Measurements from ENCODE around the gene TMEM185A.
"Not testable (repeated sequence)": the region's sequence is repeated elsewhere in the genome, so short reads cannot be mapped to it uniquely, and the experiment has no call there.

TMEM185A gene

DNA sequence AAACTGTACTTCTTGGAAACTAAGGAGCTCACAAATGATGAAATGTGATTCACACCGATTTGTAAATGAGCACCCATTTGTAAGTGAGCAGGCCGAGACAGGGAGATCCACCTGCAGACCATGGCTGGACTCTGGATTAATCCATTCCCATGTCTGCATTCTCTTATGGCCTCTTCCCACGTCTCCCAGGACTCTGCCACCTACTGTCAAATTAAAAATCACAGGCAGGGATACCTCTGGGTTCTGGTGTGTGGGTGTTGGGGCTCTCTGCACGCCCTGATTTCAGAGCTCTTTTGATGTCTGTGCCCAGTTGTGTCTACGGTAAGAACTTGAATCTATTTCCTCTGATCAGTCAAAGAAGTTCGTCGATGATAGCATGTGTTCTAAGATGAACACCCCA is 40.6 kb downstream of the TMEM185A start:
- not testable (repeated sequence) for H3K27me3 ChIP-seq (ENCODE audit: control insufficient read depth in 1 of 2, insufficient read depth in 2 of 2, low read length in 2 of 2); H3K9ac ChIP-seq (ENCODE audit: low read depth in 1 of 2, low read length in 2 of 2); H3K36me3 ChIP-seq (ENCODE audit: control insufficient read depth in 1 of 2, insufficient read depth in 2 of 2, low read length in 2 of 2); H3K27ac ChIP-seq (ENCODE audit: low read depth, low read length); H3K4me3 ChIP-seq (ENCODE audit: low read depth in 1 of 2, low read length in 2 of 2); H3K4me1 ChIP-seq (ENCODE audit: control insufficient read depth in 1 of 2, insufficient read depth in 2 of 2, low read length in 2 of 2); H3K9me3 ChIP-seq (ENCODE audit: control insufficient read depth in 1 of 2, low read length in 2 of 2)

DNA sequence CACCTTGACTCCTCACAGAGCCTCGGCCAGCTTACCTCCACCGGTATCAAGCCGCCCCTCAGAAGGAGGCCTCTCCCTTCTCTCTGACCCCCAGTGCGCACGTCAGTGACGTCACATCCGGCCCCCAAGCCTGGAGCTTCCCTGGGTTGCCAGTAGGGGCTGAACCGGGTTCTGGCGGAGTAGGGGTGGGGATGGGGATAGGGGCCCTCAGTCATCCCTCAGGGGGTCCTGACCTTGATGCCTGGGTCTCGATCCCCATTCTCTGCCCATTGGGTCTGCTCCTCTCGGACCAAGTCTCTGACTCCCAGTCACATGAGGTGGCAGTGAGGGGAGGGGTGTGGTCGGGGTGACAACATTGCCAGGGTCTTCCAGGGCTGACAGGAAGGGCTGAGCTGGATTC is 44.2 kb downstream of the TMEM185A start, which contains the start of gene MAGEA9B:
MAGEA9B (minus strand) TSS at position 101 of the 400 bp plus-strand sequence. CDS start 4,280 bp downstream, outside the sequence.
- not testable (repeated sequence) for H3K27me3 ChIP-seq (ENCODE audit: control insufficient read depth in 1 of 2, insufficient read depth in 2 of 2, low read length in 2 of 2); H3K4me3 ChIP-seq (ENCODE audit: low read depth in 1 of 2, low read length in 2 of 2); H3K4me1 ChIP-seq (ENCODE audit: control insufficient read depth in 1 of 2, insufficient read depth in 2 of 2, low read length in 2 of 2); H3K9me3 ChIP-seq (ENCODE audit: control insufficient read depth in 1 of 2, low read length in 2 of 2); H3K9ac ChIP-seq (ENCODE audit: low read depth in 1 of 2, low read length in 2 of 2); H3K36me3 ChIP-seq (ENCODE audit: control insufficient read depth in 1 of 2, insufficient read depth in 2 of 2, low read length in 2 of 2); H3K27ac ChIP-seq (ENCODE audit: low read depth, low read length)

- H3K36me3 ChIP-seq (ENCODE audit: control insufficient read depth in 1 of 2, insufficient read depth in 2 of 2, low read length in 2 of 2); H3K4me3 ChIP-seq (ENCODE audit: low read depth in 1 of 2, low read length in 2 of 2); H3K4me1 ChIP-seq (ENCODE audit: control insufficient read depth in 1 of 2, insufficient read depth in 2 of 2, low read length in 2 of 2); H3K9ac ChIP-seq (ENCODE audit: low read depth in 1 of 2, low read length in 2 of 2); H3K27me3 ChIP-seq (ENCODE audit: control insufficient read depth in 1 of 2, insufficient read depth in 2 of 2, low read length in 2 of 2); H3K9me3 ChIP-seq (ENCODE audit: control insufficient read depth in 1 of 2, low read length in 2 of 2); H3K27ac ChIP-seq (ENCODE audit: low read depth, low read length): not testable (repeated sequence)
Measured at GRCh38 chrX:149585631-149586030, 46.0 kb downstream of the TMEM185A start.

DNA sequence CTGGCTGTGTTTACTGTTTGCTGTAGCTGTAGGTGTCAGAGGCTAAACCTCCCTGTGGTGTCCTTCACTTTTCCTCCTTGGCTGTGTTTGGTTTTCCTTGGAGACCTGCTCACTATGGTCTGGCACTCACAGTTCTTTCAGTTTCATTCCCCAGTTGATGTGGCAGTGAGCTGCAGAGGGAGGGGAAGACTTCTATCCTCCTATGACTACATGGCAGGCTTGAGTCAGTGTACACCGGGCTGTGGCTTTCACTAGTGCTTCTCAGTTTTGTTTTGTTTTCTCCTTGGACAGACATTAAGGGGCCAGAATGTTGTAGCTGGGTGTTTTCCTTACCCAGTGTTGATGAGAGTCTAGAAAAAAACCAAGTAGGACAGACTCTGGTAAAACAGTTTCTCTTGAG is 58.1 kb downstream of the TMEM185A start:
- not testable (repeated sequence) for H3K27ac ChIP-seq (ENCODE audit: low read depth, low read length); H3K4me1 ChIP-seq (ENCODE audit: control insufficient read depth in 1 of 2, insufficient read depth in 2 of 2, low read length in 2 of 2); H3K36me3 ChIP-seq (ENCODE audit: control insufficient read depth in 1 of 2, insufficient read depth in 2 of 2, low read length in 2 of 2); H3K27me3 ChIP-seq (ENCODE audit: control insufficient read depth in 1 of 2, insufficient read depth in 2 of 2, low read length in 2 of 2); H3K9ac ChIP-seq (ENCODE audit: low read depth in 1 of 2, low read length in 2 of 2); H3K4me3 ChIP-seq (ENCODE audit: low read depth in 1 of 2, low read length in 2 of 2); H3K9me3 ChIP-seq (ENCODE audit: control insufficient read depth in 1 of 2, low read length in 2 of 2)

- no peaks in the 10 kb centered on the region for H3K27me3 ChIP-seq (ENCODE audit: control insufficient read depth in 1 of 2, insufficient read depth in 2 of 2, low read length in 2 of 2)
- no peak overlapping the region for H3K27ac ChIP-seq (ENCODE audit: low read depth, low read length)
- H3K9ac ChIP-seq (ENCODE audit: low read depth in 1 of 2, low read length in 2 of 2), result no peak overlapping the region
- no peaks in the 10 kb centered on the region for H3K36me3 ChIP-seq (ENCODE audit: control insufficient read depth in 1 of 2, insufficient read depth in 2 of 2, low read length in 2 of 2)
- no peak overlapping the region for H3K4me3 ChIP-seq (ENCODE audit: low read depth in 1 of 2, low read length in 2 of 2)
- H3K4me1 ChIP-seq (ENCODE audit: control insufficient read depth in 1 of 2, insufficient read depth in 2 of 2, low read length in 2 of 2), result no peaks in the 10 kb centered on the region
- no peaks in the 10 kb centered on the region for H3K9me3 ChIP-seq (ENCODE audit: control insufficient read depth in 1 of 2, low read length in 2 of 2)
Measured at GRCh38 chrX:149572743-149573142, 58.8 kb downstream of the TMEM185A start.

DNA sequence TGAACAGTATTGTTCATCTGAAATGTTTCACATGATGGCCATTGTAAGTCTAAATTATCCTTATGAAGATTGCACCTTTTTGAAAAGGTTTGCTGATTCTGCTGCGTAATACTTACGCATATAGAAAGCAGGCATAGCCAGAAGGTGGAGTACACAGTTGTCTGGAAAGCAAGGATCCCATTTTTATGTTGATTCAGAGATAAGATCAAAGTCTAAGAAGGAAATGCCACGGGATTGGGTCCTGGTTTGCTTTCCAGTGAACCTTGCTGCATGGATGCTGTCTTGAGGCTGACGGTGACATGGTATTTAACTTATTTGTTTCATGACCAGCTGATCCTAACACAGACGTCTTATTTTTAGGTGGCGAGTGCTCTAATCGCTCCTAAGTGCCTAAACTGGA is 59.8 kb downstream of the TMEM185A start:
- no peaks in the 10 kb centered on the region for H3K9me3 ChIP-seq (ENCODE audit: control insufficient read depth in 1 of 2, low read length in 2 of 2)
- no peaks in the 10 kb centered on the region for H3K36me3 ChIP-seq (ENCODE audit: control insufficient read depth in 1 of 2, insufficient read depth in 2 of 2, low read length in 2 of 2)
- H3K27me3 ChIP-seq (ENCODE audit: control insufficient read depth in 1 of 2, insufficient read depth in 2 of 2, low read length in 2 of 2), result no peaks in the 10 kb centered on the region
- H3K4me3 ChIP-seq (ENCODE audit: low read depth in 1 of 2, low read length in 2 of 2), result no peak overlapping the region
- H3K27ac ChIP-seq (ENCODE audit: low read depth, low read length), result no peak overlapping the region
- no peak overlapping the region for H3K9ac ChIP-seq (ENCODE audit: low read depth in 1 of 2, low read length in 2 of 2)
- H3K4me1 ChIP-seq (ENCODE audit: control insufficient read depth in 1 of 2, insufficient read depth in 2 of 2, low read length in 2 of 2), result no peaks in the 10 kb centered on the region

DNA sequence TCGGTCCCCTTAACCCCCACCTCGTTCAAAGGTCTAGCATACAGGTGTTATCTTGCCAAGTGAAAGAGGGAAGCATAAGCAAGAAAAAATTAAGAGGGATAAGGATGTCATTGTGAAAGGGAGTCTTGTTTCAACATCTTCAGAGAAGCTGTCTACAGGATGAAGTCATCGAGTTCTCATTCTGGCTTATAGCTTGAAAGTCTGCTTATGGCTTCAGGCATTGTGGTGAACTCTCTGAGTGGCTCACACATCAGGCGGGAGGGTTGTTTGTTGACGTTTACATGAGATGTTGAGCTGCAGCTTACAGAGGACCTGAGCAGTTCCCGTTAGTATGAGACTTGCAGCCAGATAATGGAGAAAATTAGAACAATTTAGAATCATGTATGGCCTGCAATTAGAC is 60.9 kb downstream of the TMEM185A start:
- Histone ChIP-seq H3K9ac (ENCODE audit: low read depth in 1 of 2, low read length in 2 of 2) (no peak overlapping the region), H3K27me3 (ENCODE audit: control insufficient read depth in 1 of 2, insufficient read depth in 2 of 2, low read length in 2 of 2) (no peaks in the 10 kb centered on the region), H3K27ac (ENCODE audit: low read depth, low read length) (no peak overlapping the region), H3K9me3 (ENCODE audit: control insufficient read depth in 1 of 2, low read length in 2 of 2) (no peaks in the 10 kb centered on the region), H3K4me1 (ENCODE audit: control insufficient read depth in 1 of 2, insufficient read depth in 2 of 2, low read length in 2 of 2) (no peaks in the 10 kb centered on the region), H3K4me3 (ENCODE audit: low read depth in 1 of 2, low read length in 2 of 2) (no peak overlapping the region), H3K36me3 (ENCODE audit: control insufficient read depth in 1 of 2, insufficient read depth in 2 of 2, low read length in 2 of 2) (no peaks in the 10 kb centered on the region)

DNA sequence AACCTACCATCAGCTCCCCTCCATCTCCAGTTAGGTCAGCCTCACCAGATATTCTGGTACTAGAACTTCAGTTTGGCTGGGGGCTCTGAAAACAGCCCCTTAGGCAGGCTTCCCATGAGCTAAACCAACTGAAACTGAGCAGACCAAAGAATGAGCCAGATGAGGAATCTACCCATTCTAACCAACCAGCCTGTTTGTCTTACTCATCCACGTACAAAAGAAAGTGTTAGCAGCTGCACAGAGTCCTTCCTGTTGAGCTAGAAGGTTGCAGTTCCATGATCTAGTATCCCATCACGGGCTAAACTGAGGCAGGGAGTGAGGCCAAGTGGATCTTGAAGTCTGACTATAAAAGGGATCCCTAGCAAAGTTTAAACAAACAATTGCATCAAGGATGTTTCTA is 61.8 kb downstream of the TMEM185A start:
- Histone ChIP-seq H3K36me3 (ENCODE audit: control insufficient read depth in 1 of 2, insufficient read depth in 2 of 2, low read length in 2 of 2) (no peaks in the 10 kb centered on the region), H3K9ac (ENCODE audit: low read depth in 1 of 2, low read length in 2 of 2) (no peak overlapping the region), H3K9me3 (ENCODE audit: control insufficient read depth in 1 of 2, low read length in 2 of 2) (no peaks in the 10 kb centered on the region), H3K4me1 (ENCODE audit: control insufficient read depth in 1 of 2, insufficient read depth in 2 of 2, low read length in 2 of 2) (no peaks in the 10 kb centered on the region), H3K27ac (ENCODE audit: low read depth, low read length) (no peak overlapping the region), H3K4me3 (ENCODE audit: low read depth in 1 of 2, low read length in 2 of 2) (no peak overlapping the region), H3K27me3 (ENCODE audit: control insufficient read depth in 1 of 2, insufficient read depth in 2 of 2, low read length in 2 of 2) (no peaks in the 10 kb centered on the region)

- H3K4me1 ChIP-seq (ENCODE audit: control insufficient read depth in 1 of 2, insufficient read depth in 2 of 2, low read length in 2 of 2), result no peaks in the 10 kb centered on the region
- H3K36me3 ChIP-seq (ENCODE audit: control insufficient read depth in 1 of 2, insufficient read depth in 2 of 2, low read length in 2 of 2), result no peaks in the 10 kb centered on the region
- no peak overlapping the region for H3K4me3 ChIP-seq (ENCODE audit: low read depth in 1 of 2, low read length in 2 of 2)
- no peak overlapping the region for H3K27ac ChIP-seq (ENCODE audit: low read depth, low read length)
- H3K9ac ChIP-seq (ENCODE audit: low read depth in 1 of 2, low read length in 2 of 2), result no peak overlapping the region
- no peaks in the 10 kb centered on the region for H3K27me3 ChIP-seq (ENCODE audit: control insufficient read depth in 1 of 2, insufficient read depth in 2 of 2, low read length in 2 of 2)
- no peaks in the 10 kb centered on the region for H3K9me3 ChIP-seq (ENCODE audit: control insufficient read depth in 1 of 2, low read length in 2 of 2)
Measured at GRCh38 chrX:149568701-149569296, 62.8 kb downstream of the TMEM185A start.

- Histone ChIP-seq H3K36me3 (ENCODE audit: control insufficient read depth in 1 of 2, insufficient read depth in 2 of 2, low read length in 2 of 2) (no peaks in the 10 kb centered on the region), H3K4me1 (ENCODE audit: control insufficient read depth in 1 of 2, insufficient read depth in 2 of 2, low read length in 2 of 2) (no peaks in the 10 kb centered on the region), H3K9ac (ENCODE audit: low read depth in 1 of 2, low read length in 2 of 2) (no peak overlapping the region), H3K9me3 (ENCODE audit: control insufficient read depth in 1 of 2, low read length in 2 of 2) (no peaks in the 10 kb centered on the region), H3K27ac (ENCODE audit: low read depth, low read length) (no peak overlapping the region), H3K4me3 (ENCODE audit: low read depth in 1 of 2, low read length in 2 of 2) (no peak overlapping the region), H3K27me3 (ENCODE audit: control insufficient read depth in 1 of 2, insufficient read depth in 2 of 2, low read length in 2 of 2) (no peaks in the 10 kb centered on the region)
Measured at GRCh38 chrX:149567621-149568417, 63.8 kb downstream of the TMEM185A start.
